ENCODE results near the gene EDAR. TPM values are rescaled to one million over a fixed set of nuclear protein-coding genes. Genes with fewer than 3 reads are reported as not detected.

The EDAR gene
- total and polyA plus RNA-seq, 9 of the 15 experiments (the other 6 are each of a cell fraction or from before 2014, with no cell fraction given): 0.01 TPM; not detected in 8

- TF ChIP-seq, protein P1, sequence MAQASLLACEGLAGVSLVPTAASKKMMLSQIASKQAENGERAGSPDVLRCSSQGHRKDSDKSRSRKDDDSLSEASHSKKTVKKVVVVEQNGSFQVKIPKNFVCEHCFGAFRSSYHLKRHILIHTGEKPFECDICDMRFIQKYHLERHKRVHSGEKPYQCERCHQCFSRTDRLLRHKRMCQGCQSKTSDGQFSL (CRISPR knock-in tag; IDR thresholded peaks at IDR 0.05): no peak
- TF ChIP-seq, protein P1 (tag; IDR thresholded peaks at IDR 0.05): peak in 1 of 2 experiments; percentile 57; a peak in 1 of 4 replicates
- TF ChIP-seq CAMTA2 (CRISPR knock-in tag; conservative IDR thresholded peaks at IDR 0.05) (no peak), GMEB1 (CRISPR knock-in tag; IDR thresholded peaks at IDR 0.05) (no peak), TCF15 (CRISPR knock-in tag; IDR thresholded peaks at IDR 0.05) (no peak), NFATC3 (IDR thresholded peaks at IDR 0.05) (no peak), CC2D1A (IDR thresholded peaks at IDR 0.05) (no peak), MAFG (tag; conservative IDR thresholded peaks at IDR 0.05) (peak; percentile 85), SMAD4 (CRISPR knock-in tag; conservative IDR thresholded peaks at IDR 0.05) (0 out of 2 replicates have a peak, but pooled peaks have one; percentile 39), ZNF512 (tag; IDR thresholded peaks at IDR 0.05) (no peak), MEF2D (tag; conservative IDR thresholded peaks at IDR 0.05; ENCODE audit: low read depth) (peak; percentile 26; the same call in 1 of the 2 replicates), ETV5 (CRISPR knock-in tag; IDR thresholded peaks at IDR 0.05; ENCODE audit: low read depth) (no peak), HMGN3 (IDR thresholded peaks at IDR 0.05; ENCODE audit: borderline replicate concordance, extremely low read depth, insufficient read length, low read depth, low read length) (no peak), NONO (IDR thresholded peaks at IDR 0.05; ENCODE audit: low read depth in 2 of 2, low read length in 1 of 2) (no peak), TEAD2 (tag; IDR thresholded peaks at IDR 0.05) (no peak), CEBPB (tag; IDR thresholded peaks at IDR 0.05) (0 out of 2 replicates have a peak, but pooled peaks have one; percentile 42), CREBBP (IDR thresholded peaks at IDR 0.05; ENCODE audit: low read depth, low read length) (no peak), FOXK1 (CRISPR knock-in tag; IDR thresholded peaks at IDR 0.05; ENCODE audit: borderline replicate concordance) (no peak), TRIM24 (IDR thresholded peaks at IDR 0.05) (peak; percentile 94 to 96)
- TF ChIP-seq, protein P2, sequence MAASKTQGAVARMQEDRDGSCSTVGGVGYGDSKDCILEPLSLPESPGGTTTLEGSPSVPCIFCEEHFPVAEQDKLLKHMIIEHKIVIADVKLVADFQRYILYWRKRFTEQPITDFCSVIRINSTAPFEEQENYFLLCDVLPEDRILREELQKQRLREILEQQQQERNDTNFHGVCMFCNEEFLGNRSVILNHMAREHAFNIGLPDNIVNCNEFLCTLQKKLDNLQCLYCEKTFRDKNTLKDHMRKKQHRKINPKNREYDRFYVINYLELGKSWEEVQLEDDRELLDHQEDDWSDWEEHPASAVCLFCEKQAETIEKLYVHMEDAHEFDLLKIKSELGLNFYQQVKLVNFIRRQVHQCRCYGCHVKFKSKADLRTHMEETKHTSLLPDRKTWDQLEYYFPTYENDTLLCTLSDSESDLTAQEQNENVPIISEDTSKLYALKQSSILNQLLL (CRISPR knock-in tag; IDR thresholded peaks at IDR 0.05; ENCODE audit: borderline replicate concordance): no peak
Measured at GRCh38 chr2:108975613-108976435, 13.2 kb downstream of the EDAR start (continued).

All from K562 (cell line).